ENCODE results near the gene ZNF391. TPM values are rescaled to one million over a fixed set of nuclear protein-coding genes. Genes with fewer than 3 reads are reported as not detected.

The ZNF391 gene
- total and polyA plus RNA-seq, 2 of the 4 experiments (the other 2 are of a cell fraction) = 0.18 to 0.22 TPM

GRCh38 chr6:27426045-27426620 is 37.6 kb downstream of the ZNF391 start:
- in situ Hi-C loops (cut with MboI; ENCODE audit: low sequenced_read_pairs) = no loop called here
- no peak overlapping the region for H2BK20ac ChIP-seq (ENCODE audit: low read depth, low read length)
- no peak overlapping the region for H3K56ac ChIP-seq (ENCODE audit: extremely low read depth, insufficient read depth, low read length)
- H3K4me3 ChIP-seq (ENCODE audit: insufficient read depth, low read depth, low read length) = no peak overlapping the region
- H2BK120ac ChIP-seq (ENCODE audit: low read depth, low read length) = no peak overlapping the region
- H3K9me1 ChIP-seq (ENCODE audit: insufficient read depth, low read length) = no peaks in the 10 kb centered on the region
- H3K36me3 ChIP-seq (ENCODE audit: control insufficient read depth, insufficient read depth, low read length) = no peaks in the 10 kb centered on the region
- H2BK15ac ChIP-seq (ENCODE audit: low read depth, low read length) = no peak overlapping the region
- ChIA-PET CTCF (no interaction called here), POLR2A (ENCODE audit: unreplicated experiment) (no interaction called here)
- intact Hi-C loops (cut with micrococcal nuclease) = no loop called here
- no peak overlapping the region for H2AK5ac ChIP-seq (ENCODE audit: low read depth, low read length)
- no peaks in the 10 kb centered on the region for H3K4me1 ChIP-seq (ENCODE audit: control insufficient read depth, insufficient read depth, low read length)
- H2AFZ ChIP-seq (replicated peaks; ENCODE audit: low read length, poor library complexity) = no peak overlapping the region
- H3K9ac ChIP-seq (ENCODE audit: low read depth, low read length) = no peak overlapping the region
- H4K5ac ChIP-seq (ENCODE audit: low read depth, low read length) = no peak overlapping the region
- no peaks in the 10 kb centered on the region for H3K79me1 ChIP-seq (ENCODE audit: low read depth in 1 of 2, low read length in 2 of 2)
- no peak overlapping the region for H3K14ac ChIP-seq (replicated peaks; ENCODE audit: low read depth, low read length)
- BruUV-seq (replicated peaks) = no TSS peak
- H3K9me3 ChIP-seq (ENCODE audit: control insufficient read depth, insufficient read depth, low read length) = peaks cover 8% of the 10 kb centered on the region
- no peak overlapping the region for H4K91ac ChIP-seq (ENCODE audit: insufficient read depth, low read depth, low read length)
- no peak for DNase-seq
- H3K4me2 ChIP-seq (ENCODE audit: low read depth, low read length) = no peak overlapping the region
- dilution Hi-C loops (cut with HindIII; ENCODE audit: low sequenced_read_pairs, unreplicated experiment) = no loop called here
- WGBS, 2 experiments (ENCODE audit: extremely low coverage in 2 of 2, insufficient read length in 1 of 2) = 83% methylated on average over 2 of the region's 4 CpGs; no CpG with 5 or more reads in 1 of the 2 experiments
- no peaks in the 10 kb centered on the region for H3K27me3 ChIP-seq (ENCODE audit: control insufficient read depth, insufficient read depth, low read length)
- H3K23ac ChIP-seq (ENCODE audit: low read depth, low read length) = no peak overlapping the region
- H3K4ac ChIP-seq (ENCODE audit: low read depth, low read length) = no peak overlapping the region
- no peak overlapping the region for H4K8ac ChIP-seq (ENCODE audit: low read depth in 2 of 2, low read length in 2 of 2)
- no peak overlapping the region for H2AK9ac ChIP-seq (replicated peaks; ENCODE audit: low read depth, low read length, poor library complexity)
- no peak overlapping the region for H3K27ac ChIP-seq (ENCODE audit: insufficient read depth, low read length)
- H3K18ac ChIP-seq (ENCODE audit: low read depth, low read length) = no peak overlapping the region
- no peaks in the 10 kb centered on the region for H4K20me1 ChIP-seq (ENCODE audit: insufficient read depth, low read length)
- TF ChIP-seq SMC3 (IDR thresholded peaks at IDR 0.05; ENCODE audit: low read depth, low read length) = no peak
- TF ChIP-seq CTCF (conservative IDR thresholded peaks at IDR 0.05; ENCODE audit: low read depth, low read length) = no peak
- no peak for TF ChIP-seq RFX5 (IDR thresholded peaks at IDR 0.05; ENCODE audit: low read depth, low read length)
- TF ChIP-seq RAD21 (IDR thresholded peaks at IDR 0.05; ENCODE audit: low read length) = no peak
- TF ChIP-seq BHLHE40 (IDR thresholded peaks at IDR 0.05; ENCODE audit: low read depth, low read length) = no peak
- no peak for TF ChIP-seq RCOR1 (IDR thresholded peaks at IDR 0.05; ENCODE audit: insufficient replicate concordance, low read length)
- TF ChIP-seq MXI1 (IDR thresholded peaks at IDR 0.05; ENCODE audit: borderline replicate concordance, low read depth, low read length) = no peak
- no peak for TF ChIP-seq CHD1 (IDR thresholded peaks at IDR 0.05; ENCODE audit: low read depth, low read length)
- TF ChIP-seq POLR2A (IDR thresholded peaks at IDR 0.05; ENCODE audit: low read depth, low read length) = no peak
- no peak for TF ChIP-seq MAZ (IDR thresholded peaks at IDR 0.05; ENCODE audit: borderline replicate concordance, low read depth, low read length)
- no peak for TF ChIP-seq NFE2L2 (IDR thresholded peaks at IDR 0.05; ENCODE audit: low read depth, low read length)
- TF ChIP-seq FOS (IDR thresholded peaks at IDR 0.05; ENCODE audit: low read depth, low read length) = no peak
- ATAC-seq (ENCODE audit: low read depth) = no peak
- no peak overlapping the region for H2BK5ac ChIP-seq (ENCODE audit: low read depth, low read length, poor library complexity, severe bottlenecking)
